ENCODE data around the gene CBFA2T2.

DNA sequence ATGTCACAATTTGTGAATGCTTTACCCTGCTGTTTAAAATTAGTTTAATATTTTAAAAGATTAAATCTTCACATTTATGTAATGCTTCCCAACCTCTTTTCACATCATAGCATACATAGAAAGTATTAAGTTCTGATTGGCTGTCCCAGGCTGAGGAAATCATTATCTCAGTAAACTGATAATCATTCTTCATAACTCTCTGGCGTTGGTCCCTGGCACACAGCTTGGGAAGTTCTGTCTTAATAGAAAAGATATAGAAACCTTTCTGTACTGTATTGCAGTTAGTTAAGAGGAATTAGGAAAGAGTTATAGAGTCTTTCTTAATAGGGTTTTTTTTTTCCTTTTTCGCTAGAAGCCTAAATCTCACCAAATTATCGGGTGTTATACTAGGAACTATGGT is 85.4 kb downstream of the CBFA2T2 start:
- TF ChIP-seq, protein P1, sequence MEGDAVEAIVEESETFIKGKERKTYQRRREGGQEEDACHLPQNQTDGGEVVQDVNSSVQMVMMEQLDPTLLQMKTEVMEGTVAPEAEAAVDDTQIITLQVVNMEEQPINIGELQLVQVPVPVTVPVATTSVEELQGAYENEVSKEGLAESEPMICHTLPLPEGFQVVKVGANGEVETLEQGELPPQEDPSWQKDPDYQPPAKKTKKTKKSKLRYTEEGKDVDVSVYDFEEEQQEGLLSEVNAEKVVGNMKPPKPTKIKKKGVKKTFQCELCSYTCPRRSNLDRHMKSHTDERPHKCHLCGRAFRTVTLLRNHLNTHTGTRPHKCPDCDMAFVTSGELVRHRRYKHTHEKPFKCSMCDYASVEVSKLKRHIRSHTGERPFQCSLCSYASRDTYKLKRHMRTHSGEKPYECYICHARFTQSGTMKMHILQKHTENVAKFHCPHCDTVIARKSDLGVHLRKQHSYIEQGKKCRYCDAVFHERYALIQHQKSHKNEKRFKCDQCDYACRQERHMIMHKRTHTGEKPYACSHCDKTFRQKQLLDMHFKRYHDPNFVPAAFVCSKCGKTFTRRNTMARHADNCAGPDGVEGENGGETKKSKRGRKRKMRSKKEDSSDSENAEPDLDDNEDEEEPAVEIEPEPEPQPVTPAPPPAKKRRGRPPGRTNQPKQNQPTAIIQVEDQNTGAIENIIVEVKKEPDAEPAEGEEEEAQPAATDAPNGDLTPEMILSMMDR (conservative IDR thresholded peaks at IDR 0.05; ENCODE audit: low read depth, low read length) = no peak
- TF ChIP-seq EZH2 (IDR thresholded peaks at IDR 0.05; ENCODE audit: borderline replicate concordance, low read depth, low read length, poor library complexity, severe bottlenecking) = no peak

All from A673 (cell line).